KOPT-K1 (cell line): ENCODE measurements around the gene FAM53B.
"Not testable (repeated sequence)": the region's sequence is repeated elsewhere in the genome, so short reads cannot be mapped to it uniquely, and the experiment has no call there.

Experiments used
- H3K27ac ChIP-seq: fragments of 200-600 bp; sonication (generic); 2 replicates; pipeline ENCODE4 v1.5.1; 2016; ENCODE audit warnings: antibody characterized with exemption, mild to moderate bottlenecking, low read depth, low read length; ENCODE audit not compliant: poor library complexity, severe bottlenecking
- H3K36me3 ChIP-seq: fragments of 200-600 bp; sonication (generic); 2 replicates; pipeline ENCODE4 v1.5.1; 2017; ENCODE audit warnings: antibody characterized with exemption, mild to moderate bottlenecking, low read length, moderate library complexity; ENCODE audit not compliant: insufficient read depth
- H3K9me3 ChIP-seq: fragments of 200-600 bp; sonication (generic); 2 replicates; pipeline ENCODE4 v1.5.1; 2017; ENCODE audit warnings: antibody characterized with exemption, low read length, mild to moderate bottlenecking; ENCODE audit not compliant: insufficient read depth, poor library complexity, severe bottlenecking

FAM53B gene

DNA sequence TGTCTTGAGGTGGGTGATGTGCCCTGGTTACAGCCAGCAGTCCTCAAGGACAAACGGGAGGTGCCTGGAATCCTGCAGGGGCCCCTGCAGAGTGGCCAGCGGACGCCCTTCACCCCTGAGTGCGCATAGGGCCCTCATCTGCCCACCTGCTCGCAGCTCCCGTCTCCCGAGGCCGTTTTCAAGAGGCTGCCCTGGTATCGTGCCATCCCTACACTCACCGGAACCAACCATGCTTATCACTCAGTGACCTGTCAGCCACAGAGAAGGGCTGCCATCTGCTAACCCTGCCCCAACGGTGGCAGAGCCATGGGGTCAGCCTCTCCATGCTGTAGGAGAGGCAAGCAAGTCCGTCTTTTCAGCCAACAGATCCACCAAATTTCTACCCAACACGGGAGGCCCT lies 122.0 kb downstream of the FAM53B start:
- peak overlapping the region; percentile 99 for H3K27ac ChIP-seq
- H3K36me3 ChIP-seq, result peaks cover 19% of the 10 kb centered on the region; the same call in 1 of the 2 replicates
- H3K9me3 ChIP-seq, result no peaks in the 10 kb centered on the region

DNA sequence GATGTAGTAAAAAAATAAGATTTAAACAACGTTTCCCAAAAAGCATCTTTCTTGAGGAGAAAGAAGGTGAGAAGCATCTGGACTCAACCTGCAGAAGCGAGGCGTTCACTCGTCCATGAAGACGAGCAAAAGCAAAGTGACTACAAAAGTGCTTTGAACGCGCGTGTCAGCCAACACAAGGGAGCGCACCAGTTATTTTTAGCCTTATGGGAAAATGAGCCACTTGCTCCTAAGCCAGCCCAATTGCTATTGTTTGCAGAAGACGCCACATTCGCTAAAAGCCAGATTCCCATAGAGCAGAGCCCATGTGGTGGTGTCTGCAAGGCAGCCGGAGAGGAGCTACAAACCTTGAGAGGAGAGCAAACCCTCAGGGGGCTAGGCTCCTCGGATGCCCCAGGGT lies 122.5 kb downstream of the FAM53B start:
- H3K9me3 ChIP-seq, result no peaks in the 10 kb centered on the region
- H3K36me3 ChIP-seq, result peaks cover 23% of the 10 kb centered on the region; the same call in 1 of the 2 replicates
- H3K27ac ChIP-seq, result peak overlapping the region; percentile 99

DNA sequence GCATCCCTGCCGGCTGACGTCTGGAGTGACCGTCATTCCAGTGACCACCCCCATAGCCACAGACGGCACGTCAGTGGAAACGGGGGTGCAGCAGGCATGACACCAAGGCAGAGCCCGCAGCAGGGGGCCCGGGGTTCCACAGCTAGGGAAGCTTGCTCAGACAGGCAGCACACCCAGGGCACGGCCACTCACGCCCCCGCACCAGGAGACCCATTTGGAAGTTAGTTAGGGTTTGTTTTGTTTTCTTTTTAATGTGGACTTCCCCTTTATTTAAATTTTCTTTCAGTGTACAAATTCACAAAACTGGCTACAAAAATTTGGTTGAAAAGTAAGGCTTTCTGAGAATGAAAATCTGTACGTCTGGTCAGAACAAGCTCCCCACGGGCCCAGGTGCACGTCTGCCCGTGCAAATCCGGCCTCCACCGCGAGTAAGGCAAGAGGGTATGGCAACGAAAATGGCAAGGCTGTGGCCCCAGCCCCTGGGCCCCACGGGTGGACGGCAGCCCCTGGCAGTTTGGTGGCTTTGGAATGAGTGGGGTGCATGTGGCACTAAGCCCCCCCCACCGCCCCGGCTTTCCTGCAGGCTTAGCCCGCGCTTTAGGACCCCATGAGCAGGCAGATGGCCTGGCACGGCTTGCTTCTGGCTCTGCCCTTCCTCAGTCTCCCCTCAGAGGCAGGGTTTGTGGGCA lies 124.2 kb downstream of the FAM53B start:
- Histone ChIP-seq H3K9me3 (no peaks in the 10 kb centered on the region), H3K36me3 (peaks cover 23% of the 10 kb centered on the region; the same call in 1 of the 2 replicates), H3K27ac (peak overlapping the region; percentile 99)

DNA sequence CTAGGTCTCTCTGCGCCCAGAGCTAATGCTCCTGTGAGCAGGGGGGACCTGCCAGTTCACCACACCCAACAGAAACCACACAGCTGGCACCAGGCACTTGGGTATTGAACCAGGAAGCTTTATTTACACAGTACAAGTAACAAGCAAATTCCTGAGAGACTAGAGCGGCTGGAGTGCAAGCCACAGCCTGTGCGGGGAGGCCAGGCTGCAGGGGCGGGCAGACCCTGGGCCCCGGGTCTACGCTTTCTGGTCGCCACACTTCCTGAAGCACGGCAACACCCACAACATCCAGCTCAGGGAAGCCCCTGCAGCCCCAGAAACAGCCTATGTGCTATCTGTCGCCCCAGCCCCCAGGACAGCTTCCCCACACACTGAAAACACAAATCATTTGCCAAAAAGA lies 125.0 kb downstream of the FAM53B start:
- Histone ChIP-seq H3K9me3 (no peaks in the 10 kb centered on the region), H3K27ac (peak overlapping the region; percentile 99), H3K36me3 (peaks cover 23% of the 10 kb centered on the region; the same call in 1 of the 2 replicates)

DNA sequence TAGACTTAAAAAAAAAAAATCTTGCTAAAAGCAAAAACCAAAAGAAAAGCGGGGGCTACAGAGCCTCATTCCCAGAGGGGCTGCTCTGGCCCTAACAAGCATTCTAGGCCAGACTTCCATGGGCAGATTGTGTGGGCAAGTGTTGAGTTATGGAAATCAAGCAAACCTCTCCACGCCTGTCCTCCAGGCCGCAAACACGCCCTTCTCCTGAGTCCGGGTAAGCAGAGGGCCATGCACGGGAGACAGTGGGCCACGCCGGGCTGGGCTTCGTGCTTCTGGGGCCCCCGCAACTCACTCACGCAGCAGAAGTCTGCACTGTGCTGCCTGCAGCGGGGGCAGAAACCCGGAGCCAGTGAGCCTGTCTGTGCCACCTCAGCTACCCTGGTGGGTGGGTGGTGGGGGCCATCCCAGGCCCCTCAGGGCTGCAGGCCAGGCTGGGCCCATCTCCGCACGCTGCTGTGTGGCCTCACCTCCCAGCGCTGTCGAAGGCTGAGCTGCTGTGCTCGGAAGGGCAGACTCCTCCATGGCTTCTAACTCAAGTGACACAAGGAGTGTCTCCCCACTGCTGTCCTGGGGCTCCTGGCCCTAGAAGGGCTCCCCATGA lies 125.6 kb downstream of the FAM53B start:
- no peaks in the 10 kb centered on the region for H3K9me3 ChIP-seq
- peak overlapping the region; percentile 99 for H3K27ac ChIP-seq
- H3K36me3 ChIP-seq, result peaks cover 23% of the 10 kb centered on the region; the same call in 1 of the 2 replicates

DNA sequence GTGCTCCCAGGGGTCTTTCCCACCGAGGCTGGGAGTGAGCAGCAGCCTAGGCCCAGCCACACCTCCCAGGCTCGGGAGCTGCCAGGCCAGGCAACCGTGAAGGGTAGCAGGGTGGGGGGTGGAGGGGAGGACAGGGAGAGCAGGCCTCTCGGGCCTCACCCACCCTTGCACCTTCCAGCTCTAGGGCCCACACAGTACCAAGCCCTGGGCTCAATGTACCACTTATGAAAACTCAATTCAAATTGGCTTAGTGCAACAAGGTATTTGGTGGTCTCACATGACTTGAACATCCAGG lies 127.4 kb downstream of the FAM53B start:
- Histone ChIP-seq H3K36me3 (peaks cover 8% of the 10 kb centered on the region; the same call in 1 of the 2 replicates), H3K9me3 (no peaks in the 10 kb centered on the region), H3K27ac (peak overlapping the region; percentile 99)

DNA sequence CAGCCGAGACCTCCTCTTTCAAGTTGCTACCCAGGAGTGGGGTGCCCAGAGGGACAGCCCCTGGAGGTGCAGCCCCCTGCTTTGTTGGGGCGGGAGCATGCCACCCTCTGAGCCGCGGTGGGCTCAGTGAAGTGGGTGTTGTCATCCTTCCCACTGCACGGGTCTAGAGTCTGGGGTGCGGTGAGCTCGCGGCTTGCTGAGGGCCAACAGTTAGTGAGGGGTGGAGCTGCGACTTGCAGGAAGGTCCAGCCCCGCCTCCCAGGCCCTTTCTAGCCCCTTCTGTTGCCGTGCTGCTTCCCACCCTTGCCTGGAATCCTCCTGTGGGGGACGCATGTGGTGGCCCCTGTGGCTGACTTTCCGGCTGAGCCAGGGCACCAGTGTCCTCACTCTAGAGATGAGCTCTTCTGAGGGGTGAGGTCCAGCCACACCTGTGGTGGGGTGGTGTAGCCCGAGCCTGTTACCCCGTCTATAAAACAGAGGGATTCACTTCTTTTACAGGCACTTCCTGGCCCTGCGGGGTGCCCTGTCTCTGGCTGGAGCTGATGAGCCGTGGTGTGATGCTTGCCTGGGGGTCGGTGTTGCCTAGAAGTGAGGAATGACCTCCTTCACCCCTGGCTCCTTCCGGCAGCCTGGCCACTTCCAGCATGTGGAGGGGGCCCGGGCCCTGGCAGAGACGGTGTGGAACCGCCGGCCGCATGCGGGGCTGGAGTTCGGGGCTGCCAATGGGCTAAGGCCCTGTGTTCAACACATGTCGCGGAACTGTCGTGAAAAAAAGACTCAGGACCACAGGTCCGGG lies 127.9 kb downstream of the FAM53B start:
- H3K9me3 ChIP-seq, result no peaks in the 10 kb centered on the region
- H3K27ac ChIP-seq, result peak overlapping the region; percentile 99
- H3K36me3 ChIP-seq, result peaks cover 7% of the 10 kb centered on the region; the same call in 1 of the 2 replicates

DNA sequence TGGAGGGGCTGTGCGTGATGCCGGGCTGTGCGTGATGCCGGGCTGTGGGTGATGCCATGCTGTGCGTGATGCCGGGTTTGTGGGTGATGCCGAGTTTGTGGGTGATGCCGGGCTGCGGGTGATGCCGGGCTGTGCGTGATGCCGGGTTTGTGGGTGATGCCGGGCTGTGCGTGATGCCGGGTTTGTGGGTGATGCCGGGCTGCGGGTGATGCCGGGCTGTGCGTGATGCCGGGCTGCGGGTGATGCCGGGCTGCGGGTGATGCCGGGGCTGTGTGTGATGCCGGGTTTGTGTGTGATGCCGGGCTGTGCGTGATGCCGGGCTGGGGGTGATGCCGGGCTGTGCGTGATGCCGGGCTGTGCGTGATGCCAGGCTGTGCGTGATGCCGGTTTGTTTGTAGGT lies 128.9 kb downstream of the FAM53B start:
- Histone ChIP-seq H3K36me3 (peaks cover 7% of the 10 kb centered on the region; the same call in 1 of the 2 replicates), H3K9me3 (no peaks in the 10 kb centered on the region), H3K27ac (no peak overlapping the region)

DNA sequence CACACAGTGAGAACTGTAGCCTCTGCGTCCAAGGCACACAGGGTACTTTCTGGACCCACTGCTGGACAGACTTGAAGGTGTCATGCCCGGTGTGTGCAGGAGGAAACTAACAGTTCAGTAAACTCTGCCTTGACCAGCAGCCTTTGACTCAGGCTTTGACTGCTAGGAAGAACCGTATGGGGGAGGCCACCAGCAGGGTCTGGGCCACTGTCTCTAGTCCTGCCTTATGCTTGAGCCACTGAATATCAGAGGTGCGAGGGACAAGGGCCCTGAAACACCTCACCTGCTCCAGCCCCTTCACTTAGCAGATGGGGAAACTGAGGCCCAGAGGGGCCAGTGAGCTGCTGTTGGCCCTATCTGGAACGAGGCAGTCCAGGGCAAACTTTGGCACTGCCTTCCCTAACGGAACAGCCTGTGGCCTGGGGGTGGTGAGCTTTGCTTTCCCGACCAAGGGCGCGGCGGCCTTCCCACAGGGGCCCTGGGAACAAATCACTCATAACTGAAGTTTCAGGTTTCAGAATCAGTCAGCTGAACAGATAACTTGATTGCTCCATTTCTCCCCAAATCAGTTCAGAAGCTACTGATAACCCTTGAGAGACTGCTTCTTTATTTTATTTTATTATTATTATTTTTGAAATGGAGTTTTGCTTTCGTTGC lies 130.0 kb downstream of the FAM53B start:
- H3K9me3 ChIP-seq, result no peaks in the 10 kb centered on the region
- H3K36me3 ChIP-seq, result peaks cover 7% of the 10 kb centered on the region; the same call in 1 of the 2 replicates
- H3K27ac ChIP-seq, result peak overlapping the region; percentile 39

DNA sequence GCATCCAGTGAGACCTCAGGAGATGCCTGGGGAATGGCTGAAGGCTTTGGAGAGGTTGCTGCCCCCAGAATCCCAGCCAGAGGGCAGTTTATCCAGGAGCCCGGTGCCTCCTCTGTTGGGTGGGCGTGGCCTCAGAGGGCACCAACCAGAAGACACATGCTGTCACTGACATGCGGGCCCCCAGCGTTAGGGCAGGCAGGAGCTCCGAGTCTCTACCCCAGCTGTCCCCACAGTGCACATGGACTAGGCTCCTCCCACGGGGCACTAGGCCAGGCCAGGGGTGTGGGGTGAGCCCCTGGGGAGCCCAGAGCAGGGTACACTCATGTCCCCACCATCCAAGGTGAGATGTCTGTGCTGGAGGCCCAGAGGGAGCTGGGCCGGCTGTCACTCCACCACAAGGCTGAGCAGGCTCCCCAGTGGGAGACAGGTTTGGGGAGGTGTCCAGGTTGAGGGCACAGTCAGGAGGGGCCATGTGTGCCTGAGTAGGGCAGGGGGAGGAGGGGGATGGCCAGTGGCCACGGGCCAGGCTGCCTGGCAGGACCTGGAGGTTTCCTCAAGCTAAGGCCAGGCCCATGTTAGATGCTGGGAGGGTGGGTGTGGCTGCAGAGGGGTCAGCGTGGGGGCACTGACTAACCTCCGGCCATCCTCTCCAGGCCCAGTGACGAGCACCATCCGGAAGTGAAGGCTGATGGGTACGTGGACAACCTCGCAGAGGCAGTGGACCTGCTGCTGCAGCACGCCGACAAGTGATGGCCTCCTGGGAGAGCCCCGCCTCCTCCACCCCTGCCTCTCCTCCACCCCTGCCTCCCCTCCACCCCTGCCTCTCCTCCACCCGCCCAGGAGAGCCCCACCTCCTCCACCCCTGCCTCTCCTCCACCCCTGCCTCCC lies 131.3 kb downstream of the FAM53B start:
- H3K9me3 ChIP-seq, result no peaks in the 10 kb centered on the region
- peak overlapping the region; percentile 89 for H3K27ac ChIP-seq
- H3K36me3 ChIP-seq, result peaks cover 7% of the 10 kb centered on the region; the same call in 1 of the 2 replicates

DNA sequence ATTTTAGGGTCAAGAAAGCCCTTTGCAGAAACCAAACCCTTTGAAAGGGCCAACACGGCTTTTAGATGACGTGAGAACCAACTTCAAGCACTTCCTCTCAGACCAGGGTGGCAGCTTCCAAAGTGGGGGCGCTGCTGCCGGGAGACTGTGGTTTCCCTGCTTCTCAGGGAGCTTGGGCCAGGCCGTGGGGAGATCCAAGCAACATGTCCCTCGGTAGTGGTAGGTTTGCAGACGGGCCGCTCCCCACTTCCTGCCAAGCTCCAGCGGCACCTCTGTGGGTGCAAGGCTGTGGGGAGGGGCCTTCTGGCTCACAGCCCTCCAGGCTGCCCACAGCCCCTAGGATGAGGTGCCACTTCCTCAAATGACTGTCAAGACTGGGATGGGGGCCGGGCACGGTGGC lies 132.4 kb downstream of the FAM53B start:
- peak overlapping the region; percentile 89 for H3K27ac ChIP-seq
- H3K36me3 ChIP-seq, result no peaks in the 10 kb centered on the region
- H3K9me3 ChIP-seq, result no peaks in the 10 kb centered on the region

DNA sequence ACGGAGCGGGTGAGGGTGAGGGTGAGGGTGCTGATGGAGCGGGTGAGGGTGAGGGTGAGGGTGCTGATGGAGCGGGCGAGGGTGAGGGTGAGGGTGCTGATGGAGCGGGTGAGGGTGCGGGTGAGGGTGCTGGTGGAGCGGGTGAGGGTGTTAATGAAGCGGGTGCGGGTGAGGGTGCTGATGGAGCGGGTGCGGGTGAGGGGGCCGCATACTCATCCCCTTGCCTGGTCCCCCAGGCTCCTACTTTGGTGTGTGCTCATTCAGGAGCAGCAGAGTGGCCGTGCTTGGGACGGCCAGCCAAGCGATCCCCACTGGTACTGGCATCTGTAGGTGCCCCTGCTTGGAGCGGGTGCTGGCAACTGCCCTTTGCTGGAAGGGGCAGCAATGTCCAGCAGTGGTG lies 133.3 kb downstream of the FAM53B start:
- not testable (repeated sequence) for H3K36me3 ChIP-seq, H3K9me3 ChIP-seq
- peak overlapping the region; percentile 89 for H3K27ac ChIP-seq

DNA sequence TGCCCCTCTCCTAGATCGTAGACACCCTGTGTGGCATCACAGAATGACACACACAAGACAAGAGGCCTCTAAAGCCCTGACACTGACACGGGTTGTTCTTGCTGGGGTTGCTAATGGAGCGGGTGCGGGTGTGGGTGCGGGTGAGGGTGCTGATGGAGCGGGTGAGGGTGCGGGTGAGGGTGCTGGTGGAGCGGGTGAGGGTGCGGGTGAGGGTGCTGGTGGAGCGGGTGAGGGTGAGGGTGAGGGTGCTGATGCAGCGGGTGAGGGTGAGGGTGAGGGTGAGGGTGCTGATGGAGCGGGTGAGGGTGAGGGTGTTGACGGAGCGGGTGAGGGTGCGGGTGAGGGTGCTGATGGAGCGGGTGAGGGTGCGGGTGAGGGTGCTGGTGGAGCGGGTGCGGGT lies 134.0 kb downstream of the FAM53B start:
- H3K36me3 ChIP-seq, H3K9me3 ChIP-seq: not testable (repeated sequence)
- peak overlapping the region; percentile 21 for H3K27ac ChIP-seq

DNA sequence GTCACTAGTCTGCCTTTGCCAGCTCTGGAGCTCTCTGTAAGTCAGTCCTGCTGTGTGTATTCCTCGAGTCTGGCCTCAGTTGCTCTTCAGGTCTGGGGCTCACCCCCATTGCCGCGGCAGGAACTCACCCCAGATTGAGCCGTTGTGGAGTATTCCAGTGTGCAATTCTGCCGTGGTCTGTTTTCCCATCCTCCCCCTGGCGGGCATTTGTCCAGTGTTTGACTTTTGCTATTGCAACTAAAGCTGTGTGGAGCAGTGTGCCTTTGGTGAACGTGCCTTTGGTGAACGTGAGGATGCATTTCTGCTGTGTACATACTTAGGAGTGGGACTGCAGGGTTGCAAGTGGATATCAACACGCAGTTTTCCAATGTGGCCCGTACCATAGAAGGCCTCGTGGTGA lies 134.5 kb downstream of the FAM53B start:
- Histone ChIP-seq H3K36me3 (no peaks in the 10 kb centered on the region), H3K27ac (peak overlapping the region; percentile 21), H3K9me3 (no peaks in the 10 kb centered on the region)
